Ishikawa (cell line): ENCODE results near the gene PLA2G4A.

Experiments
- CEBPB ChIP-seq: IDR thresholded peaks from 2 replicates; pipeline ENCODE4 v1.6.1; 2012
- CREB1 ChIP-seq: IDR thresholded peaks from 2 replicates; pipeline ENCODE4 v1.6.1; 2012; ENCODE audit warnings: low read depth
- EGR1 ChIP-seq: IDR thresholded peaks from 2 replicates; pipeline ENCODE4 v1.6.1; 2012
- EP300 ChIP-seq: IDR thresholded peaks from 2 replicates; pipeline ENCODE4 v1.6.1; 2012; ENCODE audit warnings: borderline replicate concordance
- FOXM1 ChIP-seq: IDR thresholded peaks from 2 replicates; pipeline ENCODE4 v1.6.1; 2012; ENCODE audit warnings: low read depth, borderline replicate concordance
- MAX ChIP-seq: IDR thresholded peaks from 2 replicates; pipeline ENCODE4 v1.6.1; 2012
- NFIC ChIP-seq: IDR thresholded peaks from 2 replicates; pipeline ENCODE4 v1.6.1; 2012
- RAD21 ChIP-seq: IDR thresholded peaks from 2 replicates; pipeline ENCODE4 v1.6.1; 2012; ENCODE audit warnings: low read depth
- REST ChIP-seq: IDR thresholded peaks from 2 replicates; pipeline ENCODE4 v1.6.1; 2012; ENCODE audit warnings: low read depth, mild to moderate bottlenecking
- TAF1 ChIP-seq: IDR thresholded peaks from 2 replicates; pipeline ENCODE4 v1.6.1; 2012; ENCODE audit warnings: low read depth, mild to moderate bottlenecking
- TCF12 ChIP-seq: IDR thresholded peaks from 2 replicates; pipeline ENCODE4 v1.6.1; 2012; ENCODE audit warnings: low read depth
- TEAD4 ChIP-seq: IDR thresholded peaks from 2 replicates; pipeline ENCODE4 v1.6.1; 2012
- USF1 ChIP-seq: IDR thresholded peaks from 2 replicates; pipeline ENCODE4 v1.6.1; 2012
- YY1 ChIP-seq: IDR thresholded peaks from 2 replicates; pipeline ENCODE4 v1.6.1; 2012; ENCODE audit warnings: low read depth
- ZBTB7A ChIP-seq: IDR thresholded peaks from 2 replicates; pipeline ENCODE4 v1.6.1; 2012; ENCODE audit warnings: low read depth

The PLA2G4A gene

GRCh38 chr1:186930238-186930637, 101.5 kb downstream of the PLA2G4A start:
- TF ChIP-seq CEBPB, result no peak
- no peak for TF ChIP-seq EP300
- TF ChIP-seq RAD21, result no peak
- no peak for TF ChIP-seq NFIC
- no peak for TF ChIP-seq REST
- TF ChIP-seq TCF12, result no peak
- no peak for TF ChIP-seq CREB1
- no peak for TF ChIP-seq FOXM1
- TF ChIP-seq MAX, result no peak
- no peak for TF ChIP-seq TAF1
- no peak for TF ChIP-seq TEAD4
- TF ChIP-seq EGR1, result no peak
- TF ChIP-seq ZBTB7A, result no peak
- no peak for TF ChIP-seq YY1
- TF ChIP-seq USF1, result no peak

GRCh38 chr1:186937016-186937670, 108.4 kb downstream of the PLA2G4A start:
- TF ChIP-seq REST, result no peak
- no peak for TF ChIP-seq MAX

GRCh38 chr1:186943891-186944686, 115.3 kb downstream of the PLA2G4A start:
- TF ChIP-seq REST (no peak), YY1 (no peak), TCF12 (no peak), EP300 (no peak)

- TF ChIP-seq REST (no peak), NFIC (no peak), TCF12 (no peak), USF1 (no peak), ZBTB7A (no peak), CEBPB (no peak), CREB1 (no peak)
Measured at GRCh38 chr1:186945146-186945545, 116.4 kb downstream of the PLA2G4A start.
